ENCODE measurements around the gene FBN1. TPM values are rescaled to one million over a fixed set of nuclear protein-coding genes. Genes with fewer than 3 reads are reported as not detected.

The FBN1 gene
- total RNA-seq, 2 donors from 2014 or later, result 12.1 to 81.9 TPM

GRCh38 chr15:48360841-48361240, 284.7 kb downstream of the FBN1 start:
- Histone ChIP-seq H3K4me3 (no peak overlapping the region), H3K36me3 (no peaks in the 10 kb centered on the region), H3K27ac (no peak overlapping the region), H3K27me3 (replicated peaks; ENCODE audit: insufficient read depth) (no peaks in the 10 kb centered on the region), H3K9me3 (no peaks in the 10 kb centered on the region), H3K4me1 (replicated peaks) (no peaks in the 10 kb centered on the region)
- intact Hi-C loops (cut with DNase I), result no loop called here
- WGBS, result 91% methylated on average over 2 of the region's 2 CpGs
- DNase-seq (ENCODE audit: low spot score), result no peak
- no peak for TF ChIP-seq POLR2AphosphoS5 (IDR thresholded peaks at IDR 0.05)
- TF ChIP-seq POLR2A (IDR thresholded peaks at IDR 0.05), result no peak
- TF ChIP-seq, protein P1, sequence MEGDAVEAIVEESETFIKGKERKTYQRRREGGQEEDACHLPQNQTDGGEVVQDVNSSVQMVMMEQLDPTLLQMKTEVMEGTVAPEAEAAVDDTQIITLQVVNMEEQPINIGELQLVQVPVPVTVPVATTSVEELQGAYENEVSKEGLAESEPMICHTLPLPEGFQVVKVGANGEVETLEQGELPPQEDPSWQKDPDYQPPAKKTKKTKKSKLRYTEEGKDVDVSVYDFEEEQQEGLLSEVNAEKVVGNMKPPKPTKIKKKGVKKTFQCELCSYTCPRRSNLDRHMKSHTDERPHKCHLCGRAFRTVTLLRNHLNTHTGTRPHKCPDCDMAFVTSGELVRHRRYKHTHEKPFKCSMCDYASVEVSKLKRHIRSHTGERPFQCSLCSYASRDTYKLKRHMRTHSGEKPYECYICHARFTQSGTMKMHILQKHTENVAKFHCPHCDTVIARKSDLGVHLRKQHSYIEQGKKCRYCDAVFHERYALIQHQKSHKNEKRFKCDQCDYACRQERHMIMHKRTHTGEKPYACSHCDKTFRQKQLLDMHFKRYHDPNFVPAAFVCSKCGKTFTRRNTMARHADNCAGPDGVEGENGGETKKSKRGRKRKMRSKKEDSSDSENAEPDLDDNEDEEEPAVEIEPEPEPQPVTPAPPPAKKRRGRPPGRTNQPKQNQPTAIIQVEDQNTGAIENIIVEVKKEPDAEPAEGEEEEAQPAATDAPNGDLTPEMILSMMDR (IDR thresholded peaks at IDR 0.05), result no peak

Other genes starting within 250 kb of the FBN1 start
- gene CEP152, start 165.4 kb upstream of the FBN1 start, total RNA-seq, result 1 to 10 TPM; 5.9 to 9.0 TPM
- 100 to 1,000 TPM; 199 to 226 TPM for gene EID1, start 232.4 kb upstream of the FBN1 start, total RNA-seq